Thyroid gland (tissue), 4 donors: ENCODE measurements around the gene MBNL2.

Experiments used
- CTCF ChIP-seq, 6 experiments: fragments of 200-600 bp in 3 of 6; fragments of 450-650 bp in 3 of 6; sonication (generic) in 3 of 6; IDR thresholded peaks; one replicate each; pipeline ENCODE4 v1.5.1; 2016 to 2019; ENCODE audit warnings: antibody characterized with exemption in 6 of 6, mild to moderate bottlenecking in 2 of 6, inconsistent platforms in 1 of 6, moderate library complexity in 1 of 6
- POLR2A ChIP-seq, 2 donors: fragments of 450-650 bp; IDR thresholded peaks; one replicate each; pipeline ENCODE4 v1.6.1; 2017; ENCODE audit warnings: antibody characterized with exemption in 2 of 2, mild to moderate bottlenecking in 2 of 2, moderate library complexity in 1 of 2

- no peak for TF ChIP-seq CTCF (IDR thresholded peaks at IDR 0.05)
- TF ChIP-seq POLR2A (IDR thresholded peaks at IDR 0.05): no peak
Measured at GRCh38 chr13:97435794-97436193, 213.7 kb downstream of the MBNL2 start.
